GM21529 (cell line): ENCODE data around the gene PCMTD2.
"Not testable (repeated sequence)": the region's sequence is repeated elsewhere in the genome, so short reads cannot be mapped to it uniquely, and the experiment has no call there.

Source experiments
- ATAC-seq: cut with Tn5 transposase; IDR thresholded peaks from one replicate; pipeline ENCODE4 v1.9.1; 2021; ENCODE audit not compliant: unreplicated experiment

The PCMTD2 gene

DNA sequence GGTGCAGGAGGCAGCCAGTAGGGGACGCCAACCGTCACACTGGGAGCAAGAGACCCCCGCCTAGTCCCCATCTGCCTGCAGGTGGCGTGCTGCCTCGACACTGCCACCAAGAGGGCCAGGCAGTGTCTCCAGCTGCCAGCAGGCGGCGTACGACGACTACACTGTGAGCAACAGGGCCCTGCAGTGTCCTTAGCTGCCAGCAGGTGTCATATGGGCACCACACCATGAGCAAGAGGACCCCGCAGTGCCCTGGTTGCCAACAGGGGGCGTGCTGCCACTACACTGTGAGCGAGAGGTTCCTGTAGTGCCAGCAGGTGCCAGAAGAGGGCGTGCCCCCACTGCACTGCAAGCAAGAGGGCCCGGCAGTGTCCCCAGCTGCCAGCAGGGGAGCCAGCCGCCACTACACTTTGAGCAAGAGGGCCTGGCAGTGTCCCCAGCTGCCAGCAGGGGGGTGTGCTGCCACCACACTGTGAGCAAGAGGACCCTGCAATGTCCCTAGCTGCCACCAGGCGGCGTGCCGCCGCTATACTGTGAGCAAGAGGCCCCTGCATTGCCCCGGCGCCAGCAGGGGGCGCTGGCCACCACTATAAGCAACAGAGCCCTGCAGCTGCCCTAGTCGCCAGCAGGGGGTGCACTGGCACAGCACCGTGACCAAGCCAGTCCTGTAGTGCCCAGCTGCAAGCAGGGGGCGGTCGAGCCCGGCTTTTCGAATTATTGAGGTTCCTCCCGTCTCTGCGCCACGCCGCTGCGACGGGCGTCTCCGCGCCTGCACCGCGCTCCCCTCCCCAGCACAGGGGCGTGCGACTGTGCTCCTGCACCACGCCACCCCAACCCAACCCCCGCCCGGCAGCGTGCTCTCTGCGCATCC is 30.3 kb downstream of the PCMTD2 start:
- peak; percentile 89 for ATAC-seq

DNA sequence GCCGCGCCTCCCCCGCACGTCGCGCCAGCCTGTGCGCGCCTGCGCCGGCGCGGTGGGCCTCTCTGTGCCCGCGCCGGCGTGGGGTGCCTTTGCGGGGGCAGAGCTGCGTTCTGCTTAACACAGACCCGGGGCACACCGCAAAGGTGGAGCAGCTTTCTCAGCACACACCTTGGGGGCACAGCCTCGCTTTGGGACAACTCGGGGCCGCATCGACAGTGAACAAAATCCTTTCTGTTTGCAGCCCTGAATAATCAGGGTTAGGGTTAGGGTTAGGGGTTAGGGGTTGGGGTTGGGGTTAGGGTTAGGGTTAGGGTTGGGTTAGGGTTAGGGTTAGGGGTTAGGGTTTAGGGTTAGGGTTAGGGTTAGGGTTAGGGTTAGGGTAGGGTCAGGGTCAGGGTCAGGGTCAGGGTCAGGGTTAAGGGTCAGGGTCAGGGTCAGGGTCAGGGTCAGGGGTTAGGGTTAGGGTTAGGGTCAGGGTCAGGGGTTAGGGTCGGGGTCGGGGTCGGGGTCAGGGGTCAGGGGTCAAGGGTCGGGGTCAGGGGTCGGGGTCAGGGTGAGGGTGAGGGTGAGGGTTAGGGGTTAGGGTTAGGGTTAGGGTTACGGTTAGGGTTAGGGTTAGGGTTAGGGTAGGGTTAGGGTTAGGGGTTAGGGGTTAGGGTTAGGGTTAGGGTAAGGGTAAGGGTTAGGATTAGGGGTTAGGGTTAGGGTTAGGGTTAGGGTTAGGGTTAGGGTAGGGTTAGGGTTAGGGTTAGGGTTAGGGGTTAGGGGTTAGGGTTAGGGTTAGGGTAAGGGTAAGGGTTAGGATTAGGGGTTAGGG is 31.1 kb downstream of the PCMTD2 start:
- ATAC-seq, result not testable (repeated sequence)

DNA sequence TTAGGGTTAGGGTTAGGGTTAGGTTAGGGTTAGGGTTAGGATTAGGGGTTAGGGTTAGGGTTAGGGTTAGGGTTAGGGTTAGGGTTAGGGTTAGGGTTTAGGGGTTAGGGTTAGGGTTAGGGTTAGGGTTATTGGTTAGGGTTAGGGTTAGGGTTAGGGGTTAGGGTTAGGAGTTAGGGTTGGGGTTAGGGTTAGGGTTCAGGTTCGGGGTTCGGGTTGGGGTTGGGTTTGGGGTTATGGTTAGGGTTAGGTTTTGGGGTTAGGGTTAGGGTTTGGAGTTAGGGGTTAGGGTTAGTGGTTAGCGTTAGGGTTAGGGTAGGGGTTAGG is 31.7 kb downstream of the PCMTD2 start:
- ATAC-seq, result not testable (repeated sequence)

DNA sequence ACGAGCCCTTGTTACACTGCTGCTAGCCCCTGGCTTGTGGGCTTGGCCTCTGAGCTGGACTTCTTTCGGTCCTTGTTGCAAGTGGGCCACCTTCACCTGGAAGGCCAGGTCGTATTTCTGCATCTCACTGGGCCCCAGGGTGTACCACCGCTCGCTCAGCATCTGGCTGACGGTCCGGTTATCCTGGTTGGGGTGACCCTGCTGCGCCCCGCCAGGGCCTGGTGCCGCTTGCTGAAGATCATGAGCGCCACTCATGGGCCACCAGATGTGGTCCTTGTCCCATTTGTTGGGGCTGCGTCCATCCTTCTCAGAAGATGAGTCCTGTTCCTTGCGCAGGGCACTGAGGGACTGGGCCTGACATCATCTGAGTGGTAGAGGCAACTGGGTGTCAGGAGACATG is 36.6 kb downstream of the PCMTD2 start:
- ATAC-seq, result not testable (repeated sequence)

DNA sequence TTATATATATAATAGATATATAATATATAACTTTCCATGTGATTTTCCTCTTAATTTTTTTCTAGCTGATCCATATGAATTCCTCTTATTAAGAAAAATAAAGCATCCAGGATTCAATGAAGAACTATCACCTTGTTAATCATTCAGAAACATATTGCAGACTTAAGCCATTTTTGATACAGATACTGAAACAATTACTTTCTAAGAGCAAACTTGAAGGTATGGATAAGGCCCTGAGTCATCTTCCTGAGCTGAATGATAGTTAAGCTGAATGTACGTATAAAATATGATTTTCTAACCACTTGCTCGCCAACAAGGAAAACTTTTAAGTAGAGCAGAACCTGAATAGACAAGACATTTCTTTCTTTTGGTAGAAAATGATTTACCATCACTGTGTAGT is 47.5 kb downstream of the PCMTD2 start:
- not testable (repeated sequence) for ATAC-seq

DNA sequence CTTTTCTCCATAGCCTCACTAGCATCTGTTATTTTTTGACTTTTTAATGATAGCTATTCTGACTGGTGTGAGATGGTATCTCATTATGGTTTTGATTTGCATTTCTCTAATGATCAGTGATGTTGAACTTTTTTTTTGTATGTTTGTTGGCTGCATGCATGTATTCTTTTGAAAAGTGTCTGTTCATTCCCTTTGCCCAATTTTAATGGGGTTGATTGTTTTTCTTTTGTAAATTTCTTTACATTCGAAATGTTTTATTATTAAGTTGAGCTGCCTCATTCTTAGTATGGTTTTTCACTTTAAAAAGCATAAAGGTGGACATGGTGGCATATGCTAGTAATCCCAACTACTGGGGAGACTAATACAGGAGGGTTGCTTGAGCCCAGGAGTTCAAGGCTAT is 58.2 kb downstream of the PCMTD2 start:
- ATAC-seq, result not testable (repeated sequence)

DNA sequence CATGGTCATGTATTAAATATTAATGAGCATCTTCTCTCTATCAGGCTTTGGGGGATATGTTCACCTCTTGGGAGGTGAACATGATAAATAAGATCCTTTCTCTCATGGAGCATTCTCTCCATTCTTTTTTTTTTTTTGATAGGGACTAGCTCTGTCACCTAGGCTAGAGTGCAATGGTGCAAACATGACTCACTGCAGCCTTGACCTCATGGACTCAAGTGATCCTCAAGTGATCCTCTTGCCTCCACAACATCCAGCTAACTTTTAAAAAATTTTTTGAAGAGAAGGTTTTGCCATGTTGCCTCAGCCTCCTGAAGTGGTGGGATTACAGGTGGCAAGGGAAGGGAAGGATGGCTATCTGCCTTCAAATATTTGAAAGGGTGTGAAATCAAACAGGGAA is 59.8 kb downstream of the PCMTD2 start:
- not testable (repeated sequence) for ATAC-seq

DNA sequence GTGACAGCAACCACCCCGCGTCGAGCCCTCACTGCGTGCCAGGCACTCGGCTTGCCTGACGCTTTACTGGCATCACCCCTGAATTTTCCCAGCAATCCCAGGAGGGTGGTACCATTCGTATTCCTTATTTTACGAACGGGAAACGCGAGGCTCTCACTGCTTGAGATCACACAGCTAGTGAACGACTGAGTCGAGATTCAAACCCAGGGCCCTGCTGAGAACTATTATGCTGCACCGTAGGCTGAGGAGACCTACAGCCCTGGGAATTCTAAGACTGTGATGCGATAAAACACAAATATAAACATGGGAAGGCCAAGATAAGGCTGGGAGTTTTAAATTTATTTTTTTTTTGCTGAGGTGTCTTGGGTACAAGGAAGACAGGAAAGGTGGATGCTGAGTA is 60.3 kb downstream of the PCMTD2 start:
- ATAC-seq, result not testable (repeated sequence)

DNA sequence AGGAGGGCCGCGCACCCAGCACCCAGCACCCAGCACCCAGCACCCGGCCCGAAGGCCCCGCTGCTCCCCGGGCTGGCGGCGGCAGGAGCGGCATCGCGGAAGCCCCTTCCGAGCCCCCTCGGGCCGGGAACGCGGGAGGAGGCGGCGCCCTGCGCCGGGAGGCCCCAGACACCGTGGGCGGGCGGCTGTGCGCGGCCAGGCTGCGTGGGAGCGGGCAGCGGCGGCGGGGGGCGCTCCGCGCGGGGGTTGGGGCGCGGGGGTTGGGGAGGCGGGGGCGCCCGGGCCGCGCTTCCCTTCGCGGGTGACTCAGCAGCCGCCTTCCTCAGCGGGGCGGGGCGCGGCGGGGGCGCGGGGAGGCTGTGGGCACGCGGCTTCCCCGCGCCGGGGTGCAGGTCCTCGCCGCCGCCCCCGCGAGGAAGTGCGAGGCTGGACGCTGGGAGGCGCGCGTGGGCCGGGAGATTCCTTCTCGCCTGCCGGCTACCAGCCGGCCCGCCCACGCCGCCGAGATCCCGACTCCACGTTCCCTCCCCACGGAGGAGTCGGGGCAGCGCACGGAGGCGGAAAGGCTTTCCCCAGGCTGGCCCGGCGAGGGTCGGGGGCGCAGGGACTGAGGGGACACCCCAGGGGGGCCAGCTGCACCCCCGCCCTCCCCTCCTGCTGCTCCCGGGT is 61.0 kb downstream of the PCMTD2 start:
- ATAC-seq, result not testable (repeated sequence)

DNA sequence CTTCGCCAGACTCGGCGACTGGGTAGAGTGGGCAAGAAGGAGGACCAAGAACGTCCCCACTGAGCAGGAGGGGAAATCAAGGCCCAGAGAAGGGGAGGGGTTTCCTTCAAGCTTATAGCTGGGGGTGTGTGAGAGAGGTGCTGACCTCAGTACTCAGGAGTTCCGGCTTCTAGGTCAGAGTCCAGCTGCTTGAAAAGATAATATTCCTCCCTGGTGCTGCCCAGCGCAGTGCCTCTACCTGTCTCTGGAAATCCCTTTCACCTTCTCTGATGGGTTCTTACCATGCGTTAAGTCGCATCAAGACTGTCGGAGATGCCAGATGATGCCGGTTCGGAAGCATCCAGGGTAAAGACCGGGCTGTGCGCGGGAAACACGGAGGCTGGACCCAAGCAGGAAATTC is 61.8 kb downstream of the PCMTD2 start:
- not testable (repeated sequence) for ATAC-seq

DNA sequence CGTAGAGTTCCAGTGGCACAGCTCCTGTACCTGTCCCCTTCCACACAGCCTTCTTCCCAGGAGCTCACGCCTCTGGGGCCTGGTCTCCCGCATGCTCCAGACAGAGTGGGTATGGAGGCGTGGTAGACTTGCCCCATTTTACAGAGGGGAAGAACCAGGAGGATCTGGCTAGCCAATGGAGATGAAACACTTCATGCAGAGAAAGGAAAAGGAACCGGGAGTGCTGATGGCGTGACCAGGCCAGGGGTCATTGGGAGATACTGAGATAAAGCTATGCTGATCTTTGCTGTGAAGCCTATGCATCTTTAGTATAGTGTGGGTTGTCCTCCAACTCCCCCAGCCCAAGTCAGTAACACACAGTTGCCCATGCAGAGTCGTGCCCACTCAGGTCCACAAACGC is 62.5 kb downstream of the PCMTD2 start:
- ATAC-seq, result not testable (repeated sequence)

DNA sequence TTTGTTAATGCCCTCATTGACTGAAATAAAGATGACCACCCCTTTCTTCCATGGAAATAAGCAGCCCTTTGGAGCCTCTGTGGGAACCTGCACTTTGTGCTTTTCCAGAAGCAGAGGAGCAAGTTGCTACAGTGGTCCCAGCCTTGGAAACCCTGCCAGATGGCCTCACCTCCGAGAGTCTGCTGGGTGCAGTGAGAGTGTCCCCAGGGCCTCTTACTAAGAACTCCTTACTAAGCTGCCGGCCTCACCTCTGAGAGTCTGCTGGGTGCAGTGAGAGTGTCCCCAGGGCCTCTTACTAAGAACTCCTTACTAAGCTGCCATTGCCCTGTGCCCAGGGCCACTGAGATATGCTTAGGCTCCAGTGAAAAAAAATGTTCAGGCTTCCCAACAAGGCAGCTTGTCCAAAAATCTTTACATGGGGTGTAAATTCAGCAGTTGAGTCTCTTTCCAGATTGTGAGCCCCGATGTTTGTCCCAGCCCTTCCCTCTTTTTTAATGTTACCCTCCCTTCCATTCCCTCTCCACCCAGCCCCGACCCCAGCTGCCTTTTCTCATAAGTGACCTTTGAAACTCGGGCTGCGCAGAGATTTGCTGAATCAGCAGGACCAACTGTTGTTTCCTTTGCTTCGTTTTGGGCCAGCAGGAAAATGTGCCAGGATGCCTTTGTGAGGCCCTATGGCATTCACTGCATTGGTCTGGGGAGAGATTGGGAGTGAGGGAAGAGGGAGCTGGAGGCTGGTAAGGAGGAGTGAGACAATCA is 66.7 kb downstream of the PCMTD2 start:
- not testable (repeated sequence) for ATAC-seq
